HepG2 (cell line): Measurements from ENCODE around the gene TSEN34. TPM values are rescaled to one million over a fixed set of nuclear protein-coding genes. Genes with fewer than 3 reads are reported as not detected.

ENCODE experiments used
- ARID5B ChIP-seq: IDR thresholded peaks from 2 replicates; pipeline ENCODE4 v1.4.0; 2020; ENCODE audit warnings: mild to moderate bottlenecking, missing genetic modification reagents
- ATF7 ChIP-seq, 2 experiments: fragments of 450-650 bp in 1 of 2; sonication (generic) in 1 of 2; formaldehyde crosslinking in 1 of 2; IDR thresholded peaks; 2 replicates each; pipeline versions ENCODE4 v1.4.0 to v1.6.1; 2016 to 2020; ENCODE audit warnings: antibody characterized with exemption in 1 of 2, mild to moderate bottlenecking in 1 of 2, missing genetic modification reagents in 1 of 2
- FOXO1 ChIP-seq: sonication (generic); formaldehyde crosslinking; IDR thresholded peaks from 2 replicates; pipeline ENCODE4 v1.4.0; 2020; ENCODE audit warnings: missing genetic modification reagents
- GABPB1 ChIP-seq: IDR thresholded peaks from 2 replicates; pipeline ENCODE4 v1.6.1; 2016; ENCODE audit warnings: mild to moderate bottlenecking, missing genetic modification reagents, moderate library complexity, missing compliant biosample characterization
- KLF6 ChIP-seq: IDR thresholded peaks from 2 replicates; pipeline ENCODE4 v1.8.0; 2016; ENCODE audit warnings: missing biosample characterization, missing genetic modification reagents
- MXD3 ChIP-seq: IDR thresholded peaks from 2 replicates; pipeline ENCODE4 v1.6.1; 2016; ENCODE audit warnings: mild to moderate bottlenecking, missing biosample characterization, missing genetic modification reagents
- MYPOP ChIP-seq: sonication (generic); formaldehyde crosslinking; IDR thresholded peaks from 2 replicates; pipeline ENCODE4 v1.8.1; 2023; ENCODE audit warnings: mild to moderate bottlenecking, moderate library complexity, missing genetic modification reagents
- NONO ChIP-seq, 2 experiments: fragments of 450-650 bp in 1 of 2; sonication (generic) in 1 of 2; formaldehyde crosslinking in 1 of 2; IDR thresholded peaks in 1 of 2; conservative IDR thresholded peaks in 1 of 2; 2 replicates each; pipeline versions ENCODE4 v1.6.1 to v1.8.0; 2017 to 2022; ENCODE audit warnings: mild to moderate bottlenecking in 1 of 2, missing genetic modification reagents in 1 of 2, moderate library complexity in 1 of 2
- POLR2G ChIP-seq: fragments of 200-400 bp; formaldehyde crosslinking; IDR thresholded peaks from 2 replicates; pipeline ENCODE4 v1.6.1; 2018; ENCODE audit warnings: mild to moderate bottlenecking, low read depth, low read length, moderate library complexity
- PRPF4 ChIP-seq: fragments of 200-400 bp; formaldehyde crosslinking; IDR thresholded peaks from 2 replicates; pipeline ENCODE4 v1.6.1; 2016; ENCODE audit warnings: low read length, low read depth; ENCODE audit not compliant: poor library complexity, severe bottlenecking
- SAP130 ChIP-seq: IDR thresholded peaks from 2 replicates; pipeline ENCODE4 v1.6.1; 2016; ENCODE audit warnings: low read depth
- SNAPC2 ChIP-seq: sonication (generic); formaldehyde crosslinking; IDR thresholded peaks from 2 replicates; pipeline ENCODE4 v1.8.1; 2022; ENCODE audit warnings: mild to moderate bottlenecking, missing genetic modification reagents
- ZBTB21 ChIP-seq: sonication (generic); formaldehyde crosslinking; IDR thresholded peaks from 2 replicates; pipeline ENCODE4 v1.4.0; 2020; ENCODE audit warnings: missing genetic modification reagents
- ZNF263 ChIP-seq: sonication (generic); formaldehyde crosslinking; IDR thresholded peaks from 2 replicates; pipeline ENCODE4 v1.4.0; 2020; ENCODE audit warnings: missing genetic modification reagents
- ZNF556 ChIP-seq: sonication (generic); formaldehyde crosslinking; IDR thresholded peaks from 2 replicates; pipeline ENCODE4 v1.4.0; 2020; ENCODE audit warnings: mild to moderate bottlenecking, missing genetic modification reagents, borderline replicate concordance
- ZNF615 ChIP-seq: sonication (generic); formaldehyde crosslinking; IDR thresholded peaks from 2 replicates; pipeline ENCODE4 v1.5.0; 2020; ENCODE audit warnings: mild to moderate bottlenecking, missing genetic modification reagents, borderline replicate concordance
- ZNF792 ChIP-seq: IDR thresholded peaks from 2 replicates; pipeline ENCODE4 v1.6.1; 2016
- ZNF816 ChIP-seq: sonication (generic); formaldehyde crosslinking; IDR thresholded peaks from 2 replicates; pipeline ENCODE4 v1.8.0; 2022; ENCODE audit warnings: missing genetic modification reagents, mild to moderate bottlenecking, borderline replicate concordance
- ZSCAN22 ChIP-seq: sonication (generic); formaldehyde crosslinking; IDR thresholded peaks from 2 replicates; pipeline ENCODE4 v1.4.0; 2020; ENCODE audit warnings: mild to moderate bottlenecking, missing genetic modification reagents
- polyA plus RNA-seq, 8 experiments: library from polyadenylated mRNA; depleted of rRNA in 3 of 8; stranded (reverse) in 7 of 8; unstranded in 1 of 8; fragments of >200 nt; fragmentation: Illumina TruSeq in 4 of 8; extraction: Trizol in 4 of 8; gene quantifications; 2 replicates each; pipeline versions ENCODE4 v1.2.1 to v1.2.3, GENCODE V29; 2011 to 2016; ENCODE audit warnings: low read depth in 4 of 8, missing spikeins in 1 of 8, mixed read lengths in 1 of 8; ENCODE audit not compliant: insufficient read depth in 1 of 8
- total RNA-seq, 5 experiments: library from RNA; depleted of rRNA; stranded (reverse); fragments of >200 nt; fragmentation: Illumina TruSeq; extraction: Trizol; gene quantifications; 2 replicates each; pipeline ENCODE4 v1.2.3, GENCODE V29; 2016; ENCODE audit warnings: low read depth in 1 of 5
- TF ChIP-seq, protein P1 (sequence below): sonication (generic); formaldehyde crosslinking; IDR thresholded peaks from 2 replicates; pipeline ENCODE4 v1.8.0; 2022; ENCODE audit warnings: mild to moderate bottlenecking, missing genetic modification reagents; ENCODE audit not compliant: insufficient replicate concordance

TSEN34 gene
- total and polyA plus RNA-seq, 2 of the 13 experiments (the other 11 are each of a cell fraction or from before 2014, with no cell fraction given) = 55.1 to 65.4 TPM

DNA sequence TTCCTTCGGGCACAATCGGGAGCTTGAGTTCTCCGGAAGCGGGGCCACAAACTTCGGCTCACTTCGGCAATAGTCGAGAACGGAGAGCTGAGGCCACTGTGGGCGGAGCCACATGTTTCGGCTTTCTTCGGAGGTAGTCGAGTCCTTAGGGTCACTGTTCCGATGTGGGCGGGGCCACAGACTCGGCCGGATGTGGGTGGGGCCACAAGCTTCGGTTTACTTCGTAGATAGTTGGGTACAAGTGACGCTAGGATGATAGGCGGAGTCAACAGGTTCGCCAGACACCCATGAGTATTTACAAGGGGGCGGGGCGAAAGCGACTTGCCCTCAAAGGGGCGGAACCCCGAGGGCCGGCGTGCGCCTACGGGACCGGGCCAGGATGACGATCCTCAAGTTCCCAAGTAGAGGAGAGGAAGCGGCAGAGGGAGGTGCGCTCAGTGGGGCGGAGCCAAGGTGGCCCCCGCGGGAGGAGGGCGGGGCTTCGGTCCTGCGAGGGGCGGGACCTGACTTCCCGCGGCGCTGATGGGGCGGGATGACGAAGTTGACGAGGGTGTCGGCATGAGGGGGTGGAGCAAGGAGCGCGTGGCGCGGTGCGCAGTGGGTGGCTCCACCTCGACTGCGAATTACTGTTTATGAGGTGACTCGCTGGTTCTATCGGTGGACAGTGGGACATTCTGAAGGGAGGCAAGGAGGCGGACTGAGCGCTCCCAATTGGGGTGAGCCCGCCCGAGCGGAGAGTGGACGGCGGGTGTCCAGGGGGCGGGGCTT is 1.2 kb upstream of the TSEN34 start (continued):
- TF ChIP-seq PRPF4 (no peak), ZNF615 (CRISPR knock-in tag) (no peak), KLF6 (CRISPR knock-in tag) (no peak), ZBTB21 (CRISPR knock-in tag) (peak; percentile 8), GABPB1 (CRISPR knock-in tag) (peak; percentile 73), SNAPC2 (peak; percentile 66; the same call in 1 of the 2 replicates), ZSCAN22 (CRISPR knock-in tag) (no peak), ARID5B (CRISPR knock-in tag) (peak; percentile 43; the same call in 1 of the 2 replicates), ZNF263 (CRISPR knock-in tag) (no peak), ZNF816 (0 out of 2 replicates have a peak, but pooled peaks have one; percentile 5), MYPOP (peak; percentile 70), ZNF792 (CRISPR knock-in tag) (0 out of 2 replicates have a peak, but pooled peaks have one; percentile 55), POLR2G (peak; percentile 75), SAP130 (peak; percentile 56), ATF7 (IDR thresholded peaks at IDR 0.05) (0 out of 2 replicates have a peak, but pooled peaks have one; percentile 17), ATF7 (CRISPR knock-in tag; IDR thresholded peaks at IDR 0.05) (peak; percentile 30; the same call in 1 of the 2 replicates), MXD3 (CRISPR knock-in tag) (peak; percentile 35; the same call in 1 of the 2 replicates), NONO (IDR thresholded peaks at IDR 0.05) (no peak), NONO (CRISPR knock-in tag; conservative IDR thresholded peaks at IDR 0.05) (no peak; the same call in 1 of the 2 replicates), FOXO1 (CRISPR knock-in tag) (no peak; the same call in 1 of the 2 replicates), ZNF556 (CRISPR knock-in tag) (0 out of 2 replicates have a peak, but pooled peaks have one; percentile 29)
- TF ChIP-seq, protein P1, sequence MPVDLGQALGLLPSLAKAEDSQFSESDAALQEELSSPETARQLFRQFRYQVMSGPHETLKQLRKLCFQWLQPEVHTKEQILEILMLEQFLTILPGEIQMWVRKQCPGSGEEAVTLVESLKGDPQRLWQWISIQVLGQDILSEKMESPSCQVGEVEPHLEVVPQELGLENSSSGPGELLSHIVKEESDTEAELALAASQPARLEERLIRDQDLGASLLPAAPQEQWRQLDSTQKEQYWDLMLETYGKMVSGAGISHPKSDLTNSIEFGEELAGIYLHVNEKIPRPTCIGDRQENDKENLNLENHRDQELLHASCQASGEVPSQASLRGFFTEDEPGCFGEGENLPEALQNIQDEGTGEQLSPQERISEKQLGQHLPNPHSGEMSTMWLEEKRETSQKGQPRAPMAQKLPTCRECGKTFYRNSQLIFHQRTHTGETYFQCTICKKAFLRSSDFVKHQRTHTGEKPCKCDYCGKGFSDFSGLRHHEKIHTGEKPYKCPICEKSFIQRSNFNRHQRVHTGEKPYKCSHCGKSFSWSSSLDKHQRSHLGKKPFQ (CRISPR knock-in tag) = peak; percentile 10
